K562 (cell line): Measurements from ENCODE around the gene BCORL1. TPM values are rescaled to one million over a fixed set of nuclear protein-coding genes. Genes with fewer than 3 reads are reported as not detected.

Source experiments
- ATAC-seq: fragments of 200-7000 bp; cut with Tn5 transposase; 3 replicates; pipeline ENCODE4 v1.9.1; 2020; ENCODE audit warnings: moderate library complexity
- BruUV-seq: library from RNA; stranded (reverse); fragments of 400-500 nt; replicated peaks from 2 replicates; lab custom pipeline; 2021; lab: Mats Ljungman, UMichigan
- CTCF ChIA-PET: fragments of 300-600 bp; formaldehyde crosslinking; extraction: SDS; loops from one replicate; lab custom pipeline; 2021; ENCODE audit warnings: low intra/inter-chr PET ratio; lab: Yijun Ruan, JAX
- POLR2A ChIA-PET: fragments of 300-600, 350-650 bp; sonication (Branson Sonifier 250); formaldehyde crosslinking; extraction: SDS; loops from one replicate; lab custom pipeline; 2021; ENCODE audit warnings: antibody characterized with exemption, inconsistent platforms; lab: Yijun Ruan, JAX
- DNase-seq, 4 experiments: peaks; one replicate each; pipeline versions ENCODE4 v3.0.0 to v3.0.0-alpha.2; 2011 to 2018; ENCODE audit warnings: low spot score in 3 of 4, mixed read lengths in 3 of 4; ENCODE audit errors: extremely low read depth in 1 of 4
- FAIRE-seq: peaks from 2 replicates; lab custom pipeline; 2011; peaks lifted over from hg19 to GRCh38; lab: Jason Lieb, UNC
- H2AFZ ChIP-seq: 2 replicates; pipeline ENCODE4 v1.6.0; 2011; ENCODE audit warnings: low read depth, low read length, control low read depth, inconsistent platforms
- H3K27ac ChIP-seq: fragments of 200-600 bp; 3 replicates; pipeline ENCODE4 v1.8.0; 2011; ENCODE audit warnings: low read depth, mild to moderate bottlenecking, control low read depth, inconsistent platforms, low read length, moderate library complexity, mixed read lengths; ENCODE audit errors: extremely low read depth
- H3K27me3 ChIP-seq, 2 experiments: fragments of 300-600 bp in 1 of 2; 2 replicates in 1 of 2; 3 replicates in 1 of 2; pipeline versions ENCODE4 v1.6.0 to v1.8.0; 2011; ENCODE audit warnings: inconsistent platforms in 2 of 2, low read length in 2 of 2, mild to moderate bottlenecking in 1 of 2, mixed read lengths in 1 of 2, moderate library complexity in 1 of 2; ENCODE audit not compliant: control insufficient read depth in 2 of 2, insufficient read depth in 2 of 2
- H3K36me3 ChIP-seq: fragments of 300-600 bp; 3 replicates; pipeline ENCODE4 v1.8.0; 2011; ENCODE audit warnings: mild to moderate bottlenecking, low read length, inconsistent platforms; ENCODE audit not compliant: control insufficient read depth, insufficient read depth
- H3K4me1 ChIP-seq, 2 experiments: fragments of 200-600 bp in 1 of 2; replicated peaks in 1 of 2; 2 replicates in 1 of 2; 3 replicates in 1 of 2; pipeline versions ENCODE4 v1.5.1 to v1.8.0; 2011; ENCODE audit warnings: inconsistent platforms in 2 of 2, low read length in 2 of 2, mild to moderate bottlenecking in 1 of 2, mixed read lengths in 1 of 2, moderate library complexity in 1 of 2; ENCODE audit not compliant: control insufficient read depth in 2 of 2, insufficient read depth in 2 of 2
- H3K4me2 ChIP-seq: 2 replicates; pipeline ENCODE4 v1.6.1; 2011; ENCODE audit warnings: low read length, control low read depth, inconsistent platforms, mixed read lengths; ENCODE audit not compliant: insufficient read depth
- H3K4me3 ChIP-seq: fragments of 200-600 bp; sonication (generic), shearing (Covaris generic); 2 replicates; pipeline ENCODE4 v1.5.1; 2016; ENCODE audit warnings: control low read depth, inconsistent platforms
- H3K79me2 ChIP-seq: fragments of 200-600 bp; 3 replicates; pipeline ENCODE4 v1.8.0; 2011; ENCODE audit warnings: low read length, inconsistent platforms; ENCODE audit not compliant: control insufficient read depth, insufficient read depth
- H3K9ac ChIP-seq, 2 experiments: 2 replicates each; pipeline versions ENCODE4 v1.6.0 to v1.6.1; 2011; ENCODE audit warnings: low read depth in 2 of 2, low read length in 2 of 2, control low read depth in 1 of 2, inconsistent platforms in 1 of 2, mild to moderate bottlenecking in 1 of 2, mixed read lengths in 1 of 2; ENCODE audit not compliant: insufficient read depth in 1 of 2
- H3K9me1 ChIP-seq: one replicate; pipeline ENCODE4 v1.6.0; 2011; ENCODE audit warnings: inconsistent platforms, mild to moderate bottlenecking, low read length, moderate library complexity; ENCODE audit not compliant: control insufficient read depth, insufficient read depth
- H3K9me3 ChIP-seq: replicated peaks from 2 replicates; pipeline ENCODE4 v1.5.1; 2011; ENCODE audit warnings: low read depth, low read length, inconsistent platforms; ENCODE audit not compliant: control insufficient read depth, insufficient read depth
- H4K20me1 ChIP-seq: replicated peaks from 2 replicates; pipeline ENCODE4 v1.6.1; 2011; ENCODE audit warnings: low read length, inconsistent platforms, mixed read lengths; ENCODE audit not compliant: control insufficient read depth, insufficient read depth
- BHLHE40 ChIP-seq: IDR thresholded peaks from 2 replicates; pipeline ENCODE4 v1.6.1; 2011; ENCODE audit warnings: low read length, improper control_type of control experiment
- FOS ChIP-seq: IDR thresholded peaks from 3 replicates; pipeline ENCODE4 v1.6.1; 2011; ENCODE audit not compliant: insufficient read length; ENCODE audit errors: extremely low read depth
- PHF20 ChIP-seq: fragments of 450-650 bp; IDR thresholded peaks from 2 replicates; pipeline ENCODE4 v1.6.1; 2018; ENCODE audit not compliant: partially characterized antibody
- POLR2H ChIP-seq: IDR thresholded peaks from 2 replicates; pipeline ENCODE4 v1.6.1; 2016; ENCODE audit warnings: missing genetic modification characterization, low read depth, mild to moderate bottlenecking, control low read depth, missing compliant biosample characterization, moderate library complexity
- TEAD4 ChIP-seq, 2 experiments: sonication (generic) in 1 of 2; formaldehyde crosslinking in 1 of 2; IDR thresholded peaks; 2 replicates each; pipeline versions ENCODE4 v1.6.1 to v1.8.0; 2012 to 2022; ENCODE audit warnings: borderline replicate concordance in 1 of 2, inconsistent platforms in 1 of 2, low read length in 1 of 2, mild to moderate bottlenecking in 1 of 2, missing genetic modification reagents in 1 of 2
- THRAP3 ChIP-seq: fragments of 450-650 bp; IDR thresholded peaks from 2 replicates; pipeline ENCODE4 v1.6.1; 2016; ENCODE audit warnings: mild to moderate bottlenecking, inconsistent platforms, borderline replicate concordance
- TRIM24 ChIP-seq, 2 experiments: fragments of 450-650 bp; IDR thresholded peaks; 2 replicates each; pipeline ENCODE4 v1.6.1; 2016
- ZKSCAN1 ChIP-seq: fragments of 150-350 bp; IDR thresholded peaks from 2 replicates; pipeline ENCODE4 v1.6.1; 2016; ENCODE audit warnings: low read depth, low read length
- ZKSCAN3 ChIP-seq: fragments of 250-450 bp; sonication (Bioruptor Pico); IDR thresholded peaks from 2 replicates; pipeline ENCODE4 v1.4.0; 2020
- ZNF232 ChIP-seq: sonication (generic); formaldehyde crosslinking; IDR thresholded peaks from 2 replicates; pipeline ENCODE4 v1.8.0; 2022; ENCODE audit warnings: mild to moderate bottlenecking, missing genetic modification reagents
- ZNF444 ChIP-seq: fragments of 250-450 bp; sonication (Bioruptor Pico); IDR thresholded peaks from 2 replicates; pipeline ENCODE4 v1.4.0; 2020; ENCODE audit warnings: mild to moderate bottlenecking, moderate library complexity
- WGBS: fragments of 100-300 bp; shearing (Covaris generic); methylation state at CpG from one replicate; pipeline ENCODE4 v1.1.6; 2016; ENCODE audit warnings: low coverage, mixed read lengths; ENCODE audit not compliant: insufficient coverage; ENCODE audit errors: missing lambda C conversion rate; 5-methylcytosine and 5-hydroxymethylcytosine counted together
- in situ Hi-C: fragments of 300-500 bp; cut with MboI; formaldehyde crosslinking; loops from 4 replicates; pipeline ENCODE4 v1.15.0; 2018; ENCODE audit warnings: inconsistent platforms, mixed read lengths
- intact Hi-C: fragments of 100-400 bp; cut with micrococcal nuclease; formaldehyde crosslinking; loops from 2 replicates; pipeline ENCODE4 v1.14.2; 2022
- polyA plus RNA-seq, 8 experiments: library from polyadenylated mRNA; depleted of rRNA in 4 of 8; stranded (reverse) in 5 of 8; unstranded in 3 of 8; fragments of >200 nt; fragmentation: Nextera tagmentation in 2 of 8; fragmentation: Illumina TruSeq in 1 of 8; extraction: Ambion mirVana in 2 of 8; extraction: Trizol in 1 of 8; gene quantifications; 2 replicates each; pipeline versions ENCODE4 v1.2.1 to v1.2.3, GENCODE V29; 2011 to 2014; ENCODE audit warnings: inconsistent platforms in 1 of 8, missing spikeins in 1 of 8
- total RNA-seq, 7 experiments: library from RNA; depleted of rRNA in 6 of 7; stranded (reverse); fragments of >200 nt in 6 of 7; fragmentation: Illumina TruSeq in 2 of 7; extraction: Trizol in 2 of 7; gene quantifications; 2 replicates each; pipeline versions ENCODE4 v1.2.1 to v1.2.3, GENCODE V29; 2011 to 2021; ENCODE audit warnings: low replicate concordance in 1 of 7
- TF ChIP-seq, protein P1 (sequence below): fragments of 200-800 bp; sonication (Bioruptor generic); IDR thresholded peaks from 2 replicates; pipeline ENCODE4 v1.6.1; 2017; ENCODE audit warnings: missing genetic modification characterization, missing compliant biosample characterization
- TF ChIP-seq, protein P2 (sequence below): fragments of 250-450 bp; sonication (Bioruptor Pico); IDR thresholded peaks from 2 replicates; pipeline ENCODE4 v1.8.0; 2021; ENCODE audit warnings: mild to moderate bottlenecking, moderate library complexity

The BCORL1 gene
- total and polyA plus RNA-seq, 9 of the 15 experiments (the other 6 are each of a cell fraction or from before 2014, with no cell fraction given) = 0.48 to 29.6 (median 2.1) TPM

DNA sequence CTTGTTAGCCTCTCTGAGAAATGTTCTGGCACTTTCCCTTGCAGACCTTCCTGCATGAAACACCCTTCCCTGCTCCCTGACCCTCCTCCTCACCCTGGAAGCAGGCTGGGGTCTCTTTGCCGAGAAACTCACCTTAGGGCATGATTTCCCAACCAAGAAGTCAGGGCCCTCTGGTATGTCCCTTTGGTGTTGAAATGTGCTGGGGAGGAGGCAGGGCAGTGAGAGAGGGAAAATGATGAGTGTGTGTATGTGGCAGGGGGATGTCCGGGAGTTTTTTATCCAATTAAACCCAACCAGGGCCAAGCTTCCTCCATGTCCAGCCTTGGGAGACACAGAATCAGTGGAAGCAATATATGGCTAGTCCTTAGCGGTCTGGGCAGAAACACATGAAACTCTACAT, 122.8 kb downstream of the BCORL1 start:
- H3K79me2 ChIP-seq = peaks cover 97% of the 10 kb centered on the region
- no peak overlapping the region for H3K4me3 ChIP-seq
- in situ Hi-C loops (no loop called here), intact Hi-C loops (no loop called here)
- no peak for TF ChIP-seq TEAD4 (IDR thresholded peaks at IDR 0.05; ENCODE audit: low read length)
- TF ChIP-seq TEAD4 (CRISPR knock-in tag; IDR thresholded peaks at IDR 0.05; ENCODE audit: borderline replicate concordance) = no peak
- TF ChIP-seq FOS = no peak
- H3K36me3 ChIP-seq = peaks cover 20% of the 10 kb centered on the region
- CTCF ChIA-PET = no interaction called here
- 100% methylated on average over 2 of the region's 3 CpGs for WGBS
- peak overlapping the region in 1 of 2 experiments; percentile 35; a peak in 1 of 4 replicates for H3K9ac ChIP-seq
- no TSS peak for BruUV-seq
- no peaks in the 10 kb centered on the region for H3K9me1 ChIP-seq
- no peak for FAIRE-seq
- no peak overlapping the region for H3K27ac ChIP-seq
- no peaks in the 10 kb centered on the region for H3K27me3 ChIP-seq
- peaks cover 28 to 32% of the 10 kb centered on the region in 2 experiments for H3K4me1 ChIP-seq
- POLR2A ChIA-PET = interaction anchor here (0.7 to 3.1 kb wide), 3 partner anchors 10 to 86 kb away, joined by 3 to 12 read pairs (median 4); no protein-coding TSS in a partner anchor
- H2AFZ ChIP-seq = no peak overlapping the region
- H3K9me3 ChIP-seq = no peaks in the 10 kb centered on the region
- no peak for DNase-seq
- H4K20me1 ChIP-seq = peaks cover 29% of the 10 kb centered on the region
- H3K4me2 ChIP-seq = no peak overlapping the region
- ATAC-seq = no peak

DNA sequence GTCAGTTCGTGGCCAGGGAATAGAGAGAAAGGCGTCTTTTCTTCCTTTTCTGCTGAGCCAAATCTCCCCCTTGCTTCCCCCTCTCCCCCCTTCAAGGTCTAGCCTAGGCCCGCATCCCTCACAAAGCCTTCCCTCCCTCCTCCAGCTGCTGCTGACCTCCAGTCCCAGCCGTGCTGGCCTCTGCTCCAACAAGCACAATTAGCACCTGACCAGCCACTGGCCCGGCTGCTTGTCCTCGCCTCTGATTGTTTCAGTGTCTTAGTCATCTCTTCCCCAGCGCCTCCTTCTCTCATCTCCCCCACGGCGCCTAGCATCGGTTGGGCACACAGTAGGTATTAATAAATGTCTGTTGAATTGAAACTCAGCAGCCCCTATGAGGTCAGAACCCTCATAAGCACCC, 123.6 kb downstream of the BCORL1 start:
- CTCF ChIA-PET = interaction anchor here (0.6 kb wide), 1 partner anchor 161 kb away, joined by 3 read pairs; no protein-coding TSS in a partner anchor
- no TSS peak for BruUV-seq
- WGBS = 23% methylated on average over 7 of the region's 10 CpGs
- peak; percentile 87 for TF ChIP-seq ZKSCAN1
- TF ChIP-seq, protein P1, sequence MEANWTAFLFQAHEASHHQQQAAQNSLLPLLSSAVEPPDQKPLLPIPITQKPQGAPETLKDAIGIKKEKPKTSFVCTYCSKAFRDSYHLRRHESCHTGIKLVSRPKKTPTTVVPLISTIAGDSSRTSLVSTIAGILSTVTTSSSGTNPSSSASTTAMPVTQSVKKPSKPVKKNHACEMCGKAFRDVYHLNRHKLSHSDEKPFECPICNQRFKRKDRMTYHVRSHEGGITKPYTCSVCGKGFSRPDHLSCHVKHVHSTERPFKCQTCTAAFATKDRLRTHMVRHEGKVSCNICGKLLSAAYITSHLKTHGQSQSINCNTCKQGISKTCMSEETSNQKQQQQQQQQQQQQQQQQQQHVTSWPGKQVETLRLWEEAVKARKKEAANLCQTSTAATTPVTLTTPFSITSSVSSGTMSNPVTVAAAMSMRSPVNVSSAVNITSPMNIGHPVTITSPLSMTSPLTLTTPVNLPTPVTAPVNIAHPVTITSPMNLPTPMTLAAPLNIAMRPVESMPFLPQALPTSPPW = peak; percentile 16; the same call in 1 of the 2 replicates
- peak; percentile 25; the same call in 1 of the 2 replicates for TF ChIP-seq ZKSCAN3 (CRISPR knock-in tag)
- peak; percentile 34; the same call in 1 of the 2 replicates for TF ChIP-seq BHLHE40
- no peak for TF ChIP-seq PHF20
- no peak for TF ChIP-seq ZNF444
- TF ChIP-seq, protein P2, sequence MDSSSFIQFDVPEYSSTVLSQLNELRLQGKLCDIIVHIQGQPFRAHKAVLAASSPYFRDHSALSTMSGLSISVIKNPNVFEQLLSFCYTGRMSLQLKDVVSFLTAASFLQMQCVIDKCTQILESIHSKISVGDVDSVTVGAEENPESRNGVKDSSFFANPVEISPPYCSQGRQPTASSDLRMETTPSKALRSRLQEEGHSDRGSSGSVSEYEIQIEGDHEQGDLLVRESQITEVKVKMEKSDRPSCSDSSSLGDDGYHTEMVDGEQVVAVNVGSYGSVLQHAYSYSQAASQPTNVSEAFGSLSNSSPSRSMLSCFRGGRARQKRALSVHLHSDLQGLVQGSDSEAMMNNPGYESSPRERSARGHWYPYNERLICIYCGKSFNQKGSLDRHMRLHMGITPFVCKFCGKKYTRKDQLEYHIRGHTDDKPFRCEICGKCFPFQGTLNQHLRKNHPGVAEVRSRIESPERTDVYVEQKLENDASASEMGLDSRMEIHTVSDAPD (CRISPR knock-in tag) = no peak
- TF ChIP-seq ZNF232 (CRISPR knock-in tag) = no peak
- TF ChIP-seq POLR2H (tag) = no peak
- no peak for TF ChIP-seq TRIM24 (IDR thresholded peaks at IDR 0.05)
- TF ChIP-seq THRAP3 = no peak

More for the DNA sequence above, 123.6 kb downstream of the BCORL1 start:
- H3K27ac ChIP-seq = no peak overlapping the region
- H3K4me3 ChIP-seq = no peak overlapping the region
- H2AFZ ChIP-seq = no peak overlapping the region
- H3K4me1 ChIP-seq = peaks cover 21 to 29% of the 10 kb centered on the region in 2 experiments; a peak in 4 of 5 replicates
- peaks cover 89% of the 10 kb centered on the region for H3K79me2 ChIP-seq
- ATAC-seq = peak; percentile 2; the same call in 1 of the 3 replicates
- H3K27me3 ChIP-seq = no peaks in the 10 kb centered on the region
- no peak for DNase-seq
- H3K4me2 ChIP-seq = no peak overlapping the region; the same call in 1 of the 2 replicates
- in situ Hi-C loops = no loop called here
- H4K20me1 ChIP-seq = peaks cover 29% of the 10 kb centered on the region
- no peaks in the 10 kb centered on the region for H3K9me3 ChIP-seq
- peaks cover 16% of the 10 kb centered on the region for H3K36me3 ChIP-seq
- H3K9ac ChIP-seq = peak overlapping the region in 1 of 2 experiments; percentile 78; a peak in 2 of 4 replicates
- H3K9me1 ChIP-seq = no peaks in the 10 kb centered on the region
- POLR2A ChIA-PET = interaction anchor here (0.5 to 3.1 kb wide), 3 partner anchors 11 to 34 kb away, joined by 3 to 12 read pairs (median 4); no protein-coding TSS in a partner anchor
- peak; percentile 54 for FAIRE-seq
- intact Hi-C loops = no loop called here
